H54 (cell line): ENCODE results near the gene HDAC4.
A peak's percentile ranks its signal among the peaks of the same experiment; 100 is the strongest.

Experiments
- DNase-seq: peaks from one replicate; pipeline ENCODE4 v3.0.0; 2011; ENCODE audit warnings: low spot score, mixed read lengths; ENCODE audit not compliant: insufficient read length
- FAIRE-seq: peaks from 3 replicates; lab custom pipeline; 2011; peaks lifted over from hg19 to GRCh38; lab: Jason Lieb, UNC
- POLR2A ChIP-seq: IDR thresholded peaks from 2 replicates; pipeline ENCODE4 v1.6.1; 2011; ENCODE audit warnings: low read depth, mild to moderate bottlenecking, low read length

Gene HDAC4

GRCh38 chr2:239167011-239167673 lies 233.7 kb downstream of the HDAC4 start:
- TF ChIP-seq POLR2A: no peak
- FAIRE-seq: no peak
- DNase-seq: no peak

DNA sequence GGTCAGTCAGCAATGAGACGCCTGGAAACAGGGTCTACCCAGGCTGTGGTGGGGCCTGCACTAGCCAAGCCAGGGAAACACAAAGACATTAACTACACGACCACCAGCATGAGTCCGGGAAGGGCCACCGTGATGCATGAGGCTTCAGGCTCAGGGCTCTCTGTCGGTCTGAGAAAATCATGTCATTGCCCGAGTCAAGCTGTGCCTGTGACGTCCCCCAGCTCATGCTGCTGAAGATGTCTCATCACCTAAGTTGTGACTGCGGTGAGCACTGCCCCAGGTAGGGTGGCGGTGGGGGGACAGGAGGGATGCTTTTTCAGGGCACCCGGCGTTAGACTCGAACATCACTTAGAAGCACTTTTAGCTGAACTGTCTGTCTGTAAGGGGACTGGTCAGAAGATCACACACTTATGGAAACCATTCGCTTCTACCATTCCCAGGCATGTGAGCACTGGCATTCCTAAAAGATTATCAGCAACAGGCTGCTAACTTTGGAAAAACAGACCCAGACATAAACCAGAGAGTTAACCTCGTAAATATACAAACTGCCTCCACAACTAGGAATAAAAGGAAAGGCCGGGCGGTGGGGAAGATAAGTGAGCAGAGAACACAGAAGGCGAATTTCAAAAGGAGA lies 234.5 kb downstream of the HDAC4 start:
- no peak for DNase-seq
- TF ChIP-seq POLR2A: no peak
- FAIRE-seq: no peak

DNA sequence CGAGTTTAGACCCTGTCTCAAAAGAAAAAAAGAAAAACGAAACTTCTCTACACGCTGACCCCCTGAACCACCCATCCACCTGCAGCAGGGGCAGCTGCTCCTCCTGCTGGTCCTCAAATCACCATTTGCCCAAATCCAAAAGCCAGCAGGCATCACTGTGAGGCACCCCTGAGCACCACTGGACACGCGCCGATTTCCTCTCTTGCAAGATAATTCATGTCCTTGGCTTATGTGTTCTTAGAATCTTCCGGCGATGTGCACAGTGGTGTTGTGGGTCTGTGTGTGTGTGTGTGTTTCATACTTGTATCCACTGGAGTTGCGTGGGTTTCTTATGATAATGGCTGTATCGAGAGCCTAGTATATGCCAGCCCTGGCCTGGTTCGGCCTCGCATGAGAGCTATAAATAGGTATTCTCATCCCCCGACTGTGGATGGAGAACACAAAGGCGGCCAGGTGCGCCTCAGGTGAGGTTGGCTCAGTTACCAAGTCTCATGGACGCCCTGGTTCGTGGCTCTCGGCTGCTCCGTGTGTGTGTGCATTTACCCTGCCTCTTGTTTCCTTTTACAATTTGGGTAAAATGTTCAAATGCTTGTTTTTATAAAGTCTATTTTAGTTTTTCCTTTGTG lies 235.5 kb downstream of the HDAC4 start:
- FAIRE-seq: no peak
- TF ChIP-seq POLR2A: no peak
- no peak for DNase-seq

DNA sequence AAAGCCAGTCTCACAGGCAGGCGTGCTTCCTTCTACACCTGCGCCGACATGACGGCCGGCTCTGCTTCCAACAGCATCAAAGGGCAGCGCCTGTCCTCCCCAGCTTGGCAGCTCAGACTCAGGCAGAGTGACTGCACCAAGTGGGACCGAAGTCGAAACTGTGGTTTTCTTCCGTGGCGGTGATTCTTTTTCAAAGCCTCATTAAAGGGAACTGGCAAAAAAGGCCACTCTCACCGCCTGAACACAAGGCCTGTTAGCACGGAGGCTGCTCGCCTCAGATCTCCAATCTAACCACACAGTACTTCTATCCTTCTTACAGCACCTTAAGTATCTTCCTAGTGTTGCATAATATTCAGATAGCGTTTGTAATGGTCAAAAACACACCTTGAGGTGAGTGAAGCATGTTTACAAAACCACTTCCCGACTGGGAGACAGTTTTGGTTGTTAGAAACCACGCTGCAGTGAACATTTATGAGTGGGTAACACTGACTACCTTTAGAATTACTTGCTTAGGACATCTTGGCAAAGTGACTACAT lies 236.4 kb downstream of the HDAC4 start:
- FAIRE-seq (no peak), DNase-seq (no peak)
- TF ChIP-seq POLR2A: no peak

DNA sequence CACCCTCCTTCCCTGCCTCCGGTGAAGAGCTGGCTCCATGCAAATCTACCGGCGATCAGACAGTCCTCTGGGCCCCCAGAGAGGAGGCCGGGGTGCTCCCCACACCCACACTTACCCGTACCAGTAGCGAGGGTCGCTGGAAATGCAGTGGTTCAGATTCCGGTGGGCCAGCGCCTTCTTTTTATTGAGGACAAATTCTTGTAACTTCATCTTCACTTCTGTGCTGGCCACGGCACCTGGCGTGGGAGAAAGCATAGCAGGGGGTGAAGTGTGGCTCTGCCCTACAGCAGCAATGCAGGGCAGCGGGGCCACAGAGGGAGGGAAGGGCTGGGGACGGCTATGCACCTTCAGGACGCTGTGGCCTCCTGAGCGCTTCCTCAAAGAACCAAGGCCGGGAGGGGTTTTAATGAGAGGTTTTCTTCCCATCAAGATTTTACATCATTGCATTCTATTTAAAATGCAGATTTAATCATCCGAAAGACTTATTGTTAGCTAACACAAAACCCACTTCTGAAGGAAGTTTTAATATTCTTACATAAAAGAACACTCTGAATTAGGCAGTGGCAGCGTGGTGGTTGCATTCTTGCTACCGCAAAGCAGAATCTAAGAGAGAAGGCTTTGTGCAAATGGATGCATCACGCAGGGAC lies 237.0 kb downstream of the HDAC4 start:
- no peak for FAIRE-seq
- DNase-seq: no peak
- no peak for TF ChIP-seq POLR2A

- no peak for FAIRE-seq
- TF ChIP-seq POLR2A: no peak
- no peak for DNase-seq
These were observed 237.7 kb downstream of the HDAC4 start for GRCh38 chr2:239162976-239163687.

- no peak for TF ChIP-seq POLR2A
- no peak for FAIRE-seq
- no peak for DNase-seq
These were observed 238.5 kb downstream of the HDAC4 start for GRCh38 chr2:239162141-239162821.

DNA sequence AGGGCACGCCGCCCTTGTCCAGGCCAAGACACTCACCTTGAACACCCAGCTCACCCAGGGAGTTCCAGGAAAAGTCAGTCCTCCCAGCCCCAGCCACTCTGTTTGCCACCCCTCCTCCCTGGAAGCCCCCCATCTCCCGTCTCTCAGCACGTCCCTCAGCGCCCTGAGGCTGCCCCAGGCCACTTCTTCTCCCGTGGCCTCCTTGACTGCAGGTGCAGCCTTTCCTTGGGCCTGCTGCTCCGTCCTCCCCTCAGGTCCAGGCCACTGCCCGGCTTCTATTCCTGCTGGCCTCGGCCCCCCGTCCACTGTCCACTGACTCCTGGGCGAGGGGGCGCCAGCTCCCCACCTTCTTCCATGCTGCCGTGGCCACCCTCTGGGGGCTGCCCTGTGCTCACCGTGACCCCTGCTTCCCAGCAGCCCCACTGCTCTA lies 239.1 kb downstream of the HDAC4 start:
- DNase-seq (no peak), FAIRE-seq (no peak)
- no peak for TF ChIP-seq POLR2A

DNA sequence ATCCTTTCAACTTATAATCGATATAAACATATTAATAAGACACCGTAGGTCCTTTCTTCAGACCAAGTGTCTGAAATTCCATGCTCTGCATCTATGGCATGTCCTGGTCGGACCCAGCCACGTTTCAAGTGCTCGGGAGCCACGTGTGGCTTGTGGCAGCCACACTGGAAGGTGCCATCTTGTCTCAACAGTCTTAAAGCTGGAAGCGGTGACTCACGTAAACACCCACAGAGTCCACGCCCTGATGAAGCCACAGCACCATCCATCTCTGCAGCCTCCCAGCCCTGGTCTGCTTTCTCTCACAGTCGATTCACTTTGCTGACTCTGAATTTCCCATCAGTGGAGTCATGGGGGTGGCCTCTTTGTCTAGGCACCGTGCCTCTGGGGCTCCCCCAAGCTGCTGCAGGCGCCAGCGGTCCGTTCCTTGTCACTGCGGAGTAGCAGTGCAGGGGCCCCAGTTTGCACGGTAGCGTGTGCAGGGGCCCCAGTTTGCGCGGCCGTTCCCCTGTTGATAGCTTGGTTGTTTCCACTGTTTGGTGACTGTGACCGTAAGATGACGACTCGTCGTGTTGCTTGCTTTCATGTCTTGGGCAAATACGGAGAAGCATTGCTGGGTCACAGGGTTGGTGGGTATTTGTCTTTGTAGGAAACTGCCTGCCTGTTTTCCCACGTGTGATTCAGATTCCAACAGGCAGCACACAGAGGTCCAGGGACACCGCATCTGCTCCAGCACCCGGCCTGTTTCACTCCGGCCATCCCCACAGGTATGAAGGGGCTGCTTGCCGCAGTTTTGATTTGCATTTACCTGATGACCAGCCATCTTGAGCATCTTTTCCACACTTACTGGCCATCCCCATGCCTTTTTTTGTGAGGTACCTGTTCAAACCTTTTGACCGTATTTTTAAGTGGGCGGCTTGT lies 240.3 kb downstream of the HDAC4 start:
- peak; percentile 19 for DNase-seq
- no peak for FAIRE-seq
- no peak for TF ChIP-seq POLR2A

- no peak for TF ChIP-seq POLR2A
- FAIRE-seq: no peak
These were observed 241.3 kb downstream of the HDAC4 start for GRCh38 chr2:239159476-239159911.

GRCh38 chr2:239158641-239159475 lies 242.0 kb downstream of the HDAC4 start:
- no peak for TF ChIP-seq POLR2A
- FAIRE-seq: no peak
- no peak for DNase-seq

More at GRCh38 chr2:239159476-239159911, 241.3 kb downstream of the HDAC4 start:
- no peak for DNase-seq
